Colonic mucosa (tissue), 4 donors: ENCODE measurements around the gene BRDT. TPM values are rescaled to one million over a fixed set of nuclear protein-coding genes. Genes with fewer than 3 reads are reported as not detected.
A peak's percentile ranks its signal among the peaks of the same experiment; 100 is the strongest.

Experiments used
- DNase-seq: peaks from one replicate; pipeline ENCODE4 v3.0.0-alpha.2; 2020
- H3K27ac ChIP-seq: fragments of 200-600 bp; one replicate; pipeline ENCODE4 v1.8.0; 2021
- H3K27me3 ChIP-seq: fragments of 200-600 bp; one replicate; pipeline ENCODE4 v1.8.0; 2021
- H3K36me3 ChIP-seq: fragments of 200-600 bp; one replicate; pipeline ENCODE4 v1.8.0; 2021
- H3K4me1 ChIP-seq: fragments of 200-600 bp; one replicate; pipeline ENCODE4 v1.8.0; 2021; ENCODE audit warnings: mild to moderate bottlenecking
- H3K4me3 ChIP-seq: fragments of 200-600 bp; one replicate; pipeline ENCODE4 v1.8.0; 2021
- H3K9ac ChIP-seq, 2 donors: one replicate each; pipeline ENCODE4 v1.7.0; 2013; ENCODE audit warnings: control low read depth in 2 of 2, low read depth in 2 of 2, low read length in 2 of 2
- H3K9me3 ChIP-seq: fragments of 200-600 bp; one replicate; pipeline ENCODE4 v1.8.0; 2021
- intact Hi-C: fragments of 100-400 bp; cut with DNase I; formaldehyde crosslinking; loops from one replicate; pipeline ENCODE4 v1.14.1; 2022
- total RNA-seq, 2 donors: library from RNA; stranded (reverse); fragmentation: NEBNext Ultra II Directional in 1 of 2; extraction: Animal tissue kit (Norgen Biotek cat#: 25700) in 1 of 2; gene quantifications; one replicate each; pipeline ENCODE4 v1.2.1, GENCODE V29; 2021
- TF ChIP-seq, protein P1 (sequence below): fragments of 200-600 bp; IDR thresholded peaks from one replicate; pipeline ENCODE4 v1.8.0; 2022; ENCODE audit warnings: antibody characterized with exemption, mild to moderate bottlenecking
- donor health status: healthy.
- donor health status: DM: no; HTN: no; CAD: no.
- donor health status: DM: no; HTN: no; CAD: no.

Gene BRDT
- total RNA-seq, 2 donors from 2014 or later, result not detected

DNA sequence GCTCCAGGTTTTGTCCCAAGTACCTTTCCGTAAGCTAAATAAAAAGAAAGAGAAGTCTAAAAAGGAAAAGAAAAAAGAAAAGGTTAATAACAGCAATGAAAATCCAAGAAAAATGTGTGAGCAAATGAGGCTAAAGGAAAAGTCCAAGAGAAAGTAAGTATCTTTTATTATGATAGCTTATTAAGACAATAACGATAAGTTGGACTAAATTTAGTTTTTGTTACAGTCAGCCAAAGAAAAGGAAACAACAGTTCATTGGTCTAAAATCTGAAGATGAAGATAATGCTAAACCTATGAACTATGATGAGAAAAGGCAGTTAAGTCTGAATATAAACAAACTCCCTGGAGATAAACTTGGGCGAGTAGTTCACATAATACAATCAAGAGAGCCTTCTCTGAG lies 31.5 kb downstream of the BRDT start:
- TF ChIP-seq, protein P1, sequence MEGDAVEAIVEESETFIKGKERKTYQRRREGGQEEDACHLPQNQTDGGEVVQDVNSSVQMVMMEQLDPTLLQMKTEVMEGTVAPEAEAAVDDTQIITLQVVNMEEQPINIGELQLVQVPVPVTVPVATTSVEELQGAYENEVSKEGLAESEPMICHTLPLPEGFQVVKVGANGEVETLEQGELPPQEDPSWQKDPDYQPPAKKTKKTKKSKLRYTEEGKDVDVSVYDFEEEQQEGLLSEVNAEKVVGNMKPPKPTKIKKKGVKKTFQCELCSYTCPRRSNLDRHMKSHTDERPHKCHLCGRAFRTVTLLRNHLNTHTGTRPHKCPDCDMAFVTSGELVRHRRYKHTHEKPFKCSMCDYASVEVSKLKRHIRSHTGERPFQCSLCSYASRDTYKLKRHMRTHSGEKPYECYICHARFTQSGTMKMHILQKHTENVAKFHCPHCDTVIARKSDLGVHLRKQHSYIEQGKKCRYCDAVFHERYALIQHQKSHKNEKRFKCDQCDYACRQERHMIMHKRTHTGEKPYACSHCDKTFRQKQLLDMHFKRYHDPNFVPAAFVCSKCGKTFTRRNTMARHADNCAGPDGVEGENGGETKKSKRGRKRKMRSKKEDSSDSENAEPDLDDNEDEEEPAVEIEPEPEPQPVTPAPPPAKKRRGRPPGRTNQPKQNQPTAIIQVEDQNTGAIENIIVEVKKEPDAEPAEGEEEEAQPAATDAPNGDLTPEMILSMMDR, result no peak
- Histone ChIP-seq H3K9me3 (no peaks in the 10 kb centered on the region), H3K27me3 (no peaks in the 10 kb centered on the region), H3K36me3 (no peaks in the 10 kb centered on the region), H3K27ac (no peak overlapping the region), H3K4me3 (no peak overlapping the region), H3K4me1 (no peaks in the 10 kb centered on the region), H3K9ac (no peak overlapping the region)
- no peak for DNase-seq
- intact Hi-C loops, result no loop called here

DNA sequence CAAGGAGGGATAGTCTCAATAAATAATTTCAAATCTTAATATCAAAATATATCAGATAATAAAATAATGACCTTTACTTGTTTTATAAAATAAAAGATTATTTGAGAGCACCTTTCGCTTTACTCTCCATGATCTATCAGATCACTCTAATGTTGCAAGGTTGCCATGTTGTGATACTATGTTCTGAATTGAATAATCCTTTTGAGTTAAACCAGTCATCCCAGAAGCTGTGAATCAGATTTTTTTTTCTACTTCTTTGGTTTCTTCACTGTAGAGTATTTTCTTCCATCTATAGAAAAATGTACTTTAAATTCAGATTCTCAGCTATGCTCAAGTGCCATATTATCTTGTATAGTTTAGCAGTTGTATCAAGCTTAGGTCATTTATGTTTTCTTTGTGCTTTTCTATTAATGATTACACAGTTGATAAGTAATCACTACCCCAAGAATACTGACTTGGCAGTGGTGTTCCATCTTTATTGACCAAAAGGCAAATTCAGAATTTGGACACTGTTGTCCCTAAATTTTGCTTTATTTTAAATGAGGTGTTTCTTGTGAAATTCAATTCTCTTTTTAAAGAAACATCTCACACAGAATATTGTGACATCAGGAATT lies 32.9 kb downstream of the BRDT start:
- TF ChIP-seq, protein P1, result no peak
- Histone ChIP-seq H3K9me3 (no peaks in the 10 kb centered on the region), H3K27ac (no peak overlapping the region), H3K36me3 (no peaks in the 10 kb centered on the region), H3K27me3 (no peaks in the 10 kb centered on the region), H3K4me1 (no peaks in the 10 kb centered on the region), H3K9ac (no peak overlapping the region), H3K4me3 (no peak overlapping the region)
- intact Hi-C loops, result no loop called here
- no peak for DNase-seq

DNA sequence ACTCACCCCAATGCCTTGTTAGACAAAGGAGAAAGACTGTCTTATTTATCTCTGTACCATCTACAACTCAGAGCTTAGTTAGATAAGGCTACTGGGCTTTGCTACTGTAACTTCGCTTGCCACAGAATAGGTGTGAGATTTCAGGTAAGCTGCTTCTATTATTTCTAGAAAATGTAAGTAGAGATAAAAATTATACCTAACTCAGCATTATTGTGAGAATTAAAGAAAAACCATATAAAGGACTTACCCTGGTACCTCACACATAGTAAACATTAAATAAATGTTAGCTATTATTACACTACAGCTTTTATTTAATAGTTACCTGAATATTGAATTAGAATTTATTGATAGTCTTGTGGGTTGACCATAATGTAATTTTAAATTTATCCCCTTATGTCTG lies 44.1 kb downstream of the BRDT start:
- Histone ChIP-seq H3K4me1 (no peaks in the 10 kb centered on the region), H3K36me3 (no peaks in the 10 kb centered on the region), H3K9ac (no peak overlapping the region), H3K9me3 (no peaks in the 10 kb centered on the region), H3K27ac (no peak overlapping the region), H3K27me3 (no peaks in the 10 kb centered on the region), H3K4me3 (no peak overlapping the region)
- DNase-seq, result no peak
- intact Hi-C loops, result no loop called here
- TF ChIP-seq, protein P1, result no peak

DNA sequence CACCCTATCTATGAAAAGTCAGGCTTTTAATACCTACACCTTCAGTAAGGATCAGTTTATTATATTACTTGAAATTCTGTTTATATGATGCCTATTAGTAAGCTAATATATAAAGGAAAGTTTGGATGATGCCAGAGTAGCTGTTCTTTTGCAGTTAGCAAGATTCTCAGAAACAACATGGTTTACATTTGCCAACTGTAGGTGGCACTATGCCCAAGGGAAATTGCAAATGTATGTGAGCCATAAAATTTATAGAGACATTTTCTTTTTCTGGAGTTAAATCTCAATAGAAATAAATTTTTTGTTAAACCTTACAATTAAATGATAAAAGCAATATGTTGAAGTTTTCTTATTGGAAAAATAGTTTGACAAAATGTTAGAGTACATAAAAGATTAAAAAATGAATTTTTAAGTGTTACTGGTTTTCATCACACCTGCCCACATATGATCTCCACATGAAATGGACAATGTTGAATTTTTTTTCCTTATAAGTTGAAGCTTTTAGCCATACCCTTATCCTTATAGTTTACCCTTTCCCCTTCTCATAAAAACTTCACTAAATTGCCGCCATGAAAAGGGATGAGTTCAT lies 48.5 kb downstream of the BRDT start:
- Histone ChIP-seq H3K27me3 (no peaks in the 10 kb centered on the region), H3K27ac (no peak overlapping the region), H3K4me3 (no peak overlapping the region), H3K36me3 (no peaks in the 10 kb centered on the region), H3K9me3 (no peaks in the 10 kb centered on the region), H3K4me1 (no peaks in the 10 kb centered on the region), H3K9ac (no peak overlapping the region)
- TF ChIP-seq, protein P1, result peak; percentile 45
- intact Hi-C loops, result loop anchor here (5.0 kb wide), 1 partner anchor 295 kb away; no protein-coding TSS in a partner anchor
- peak; percentile 34 for DNase-seq

DNA sequence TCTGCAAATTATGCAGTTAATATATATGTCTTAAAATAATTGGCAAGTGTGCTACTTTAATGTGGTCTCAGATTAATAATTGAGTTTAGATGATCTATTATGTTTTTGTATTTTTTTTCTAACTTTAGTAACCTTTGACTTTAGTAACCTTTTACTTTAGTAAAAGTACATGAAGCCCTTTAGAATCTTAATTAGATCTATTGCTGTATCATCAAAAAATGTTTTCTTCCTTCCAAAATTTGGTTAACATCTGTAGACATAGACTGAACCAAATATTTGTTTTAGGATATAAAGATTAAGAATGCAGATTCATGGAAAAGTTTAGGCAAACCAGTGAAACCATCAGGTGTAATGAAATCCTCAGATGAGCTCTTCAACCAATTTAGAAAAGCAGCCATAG lies 54.9 kb downstream of the BRDT start:
- TF ChIP-seq, protein P1, result no peak
- DNase-seq, result no peak
- no peaks in the 10 kb centered on the region for H3K36me3 ChIP-seq
- H3K27ac ChIP-seq, result no peak overlapping the region
- no peaks in the 10 kb centered on the region for H3K9me3 ChIP-seq
- no peaks in the 10 kb centered on the region for H3K27me3 ChIP-seq
- H3K4me1 ChIP-seq, result no peaks in the 10 kb centered on the region
- intact Hi-C loops, result no loop called here
- no peak overlapping the region for H3K4me3 ChIP-seq
- no peak overlapping the region for H3K9ac ChIP-seq
